GM19467 (cell line): ENCODE measurements around the gene AREL1.

Experiments used
- ATAC-seq: cut with Tn5 transposase; IDR thresholded peaks from one replicate; pipeline ENCODE4 v1.9.1; 2021; ENCODE audit warnings: mild to moderate bottlenecking, moderate library complexity; ENCODE audit not compliant: unreplicated experiment

The AREL1 gene

DNA sequence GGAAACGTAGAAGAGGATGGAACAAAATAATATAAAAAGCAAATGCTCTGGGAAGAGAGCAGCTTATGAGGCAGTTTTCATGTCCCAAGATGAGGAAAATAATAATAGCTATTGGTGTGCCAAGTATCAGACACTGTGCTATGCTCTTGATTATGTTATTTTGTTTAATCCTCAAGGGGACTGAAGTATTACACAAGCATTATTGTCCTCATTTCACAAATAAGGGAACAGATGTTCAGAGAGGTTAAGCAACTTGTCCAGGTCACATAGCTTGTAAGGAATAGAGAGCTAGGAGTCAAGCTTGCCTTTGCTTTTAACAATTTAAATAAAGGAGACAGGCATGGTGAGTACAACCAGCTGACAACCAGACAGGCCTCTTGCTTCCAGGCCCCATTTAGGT lies 73.9 kb downstream of the AREL1 start:
- no peak for ATAC-seq

DNA sequence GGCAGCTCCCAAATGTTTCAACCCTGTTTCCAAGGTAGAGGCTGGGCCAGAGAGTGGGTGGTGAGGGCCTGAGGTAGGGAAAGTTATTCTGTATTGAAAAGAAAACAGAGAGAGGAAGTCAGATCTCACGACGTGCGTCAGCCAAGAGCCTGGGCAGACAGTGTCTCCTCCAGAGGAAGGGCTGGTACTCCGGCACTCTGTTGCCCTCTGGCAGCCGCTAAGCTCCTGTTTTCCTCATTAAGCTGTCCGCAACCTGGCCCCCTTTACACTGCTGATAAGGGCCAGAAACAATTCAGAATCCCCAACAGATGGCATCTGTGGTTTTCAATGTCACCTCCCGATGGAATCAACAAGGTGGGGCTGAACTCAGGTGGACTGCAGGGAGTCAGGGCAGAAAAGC lies 74.8 kb downstream of the AREL1 start:
- ATAC-seq = no peak

DNA sequence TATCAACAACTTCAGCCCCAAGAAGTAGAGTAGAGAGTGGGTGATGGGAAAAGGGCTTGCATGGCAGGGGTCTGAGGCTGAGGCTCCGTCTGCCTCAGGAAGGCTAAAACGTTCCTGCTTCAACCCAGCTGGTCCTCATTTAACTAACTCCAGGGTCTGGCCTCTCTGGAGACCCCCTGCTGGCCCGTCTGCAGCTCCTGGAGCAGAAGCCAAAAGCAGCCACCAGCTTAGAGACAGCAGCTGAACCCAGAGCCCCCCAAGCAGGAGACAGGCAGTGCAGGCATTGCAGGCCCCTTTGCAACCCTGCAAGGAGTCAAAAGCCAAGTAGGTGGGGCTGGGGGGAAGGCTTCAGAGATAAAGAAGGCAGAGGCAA lies 75.7 kb downstream of the AREL1 start:
- ATAC-seq = no peak

DNA sequence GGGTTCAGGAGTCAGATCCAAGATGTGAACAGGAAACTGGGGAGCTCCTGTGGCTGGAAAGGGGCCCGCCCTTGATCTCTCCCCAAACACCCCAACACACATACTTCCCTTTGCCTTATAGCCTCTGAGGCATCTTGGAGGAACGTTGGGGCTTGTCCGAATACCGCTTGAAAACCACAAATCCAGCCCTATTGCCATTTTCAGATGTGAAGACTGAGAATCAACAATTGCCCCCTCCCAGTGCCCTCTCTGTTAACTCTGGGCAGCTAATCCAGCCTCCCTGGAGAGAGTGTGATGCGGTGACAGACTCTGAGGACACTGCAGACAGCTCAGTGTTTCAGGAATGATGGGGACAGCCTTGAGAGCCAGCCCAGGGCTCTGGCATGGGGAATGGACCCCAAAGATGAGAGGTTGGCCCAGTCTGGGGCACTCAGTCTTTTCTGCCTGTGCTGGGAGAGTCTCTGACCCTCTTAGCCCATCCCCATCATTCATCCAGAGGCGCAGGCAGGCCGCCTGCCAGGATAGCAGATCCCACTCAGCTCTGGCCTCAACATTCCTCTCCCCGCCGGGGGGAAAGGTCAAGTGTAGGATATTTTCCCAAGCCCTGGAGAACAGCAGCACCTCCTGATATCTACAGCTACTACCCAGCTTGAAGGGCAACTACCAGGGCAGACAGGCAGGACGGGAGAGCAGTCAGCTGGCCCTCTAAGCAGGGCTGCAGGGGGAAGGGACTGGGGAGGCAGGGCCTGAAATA lies 76.3 kb downstream of the AREL1 start:
- no peak for ATAC-seq

DNA sequence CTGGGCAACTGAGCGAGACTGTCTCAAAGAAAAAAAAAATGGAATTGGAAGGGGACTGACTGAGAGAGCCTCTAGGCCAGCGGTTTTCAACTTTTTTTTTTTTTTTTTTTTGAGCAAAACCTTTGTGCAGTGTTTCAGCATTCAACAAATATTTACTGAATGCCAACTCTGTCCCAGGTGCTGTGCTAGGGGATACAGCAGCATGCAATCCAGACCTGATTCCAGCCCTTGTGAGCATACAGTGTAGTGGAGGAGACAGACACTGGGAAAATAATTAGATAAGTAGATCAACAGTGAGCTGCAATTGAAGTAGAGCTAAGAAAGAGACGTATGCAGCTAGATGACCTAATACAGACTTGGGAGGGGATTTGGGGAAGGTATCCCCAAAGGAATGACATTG lies 77.0 kb downstream of the AREL1 start:
- ATAC-seq = no peak

DNA sequence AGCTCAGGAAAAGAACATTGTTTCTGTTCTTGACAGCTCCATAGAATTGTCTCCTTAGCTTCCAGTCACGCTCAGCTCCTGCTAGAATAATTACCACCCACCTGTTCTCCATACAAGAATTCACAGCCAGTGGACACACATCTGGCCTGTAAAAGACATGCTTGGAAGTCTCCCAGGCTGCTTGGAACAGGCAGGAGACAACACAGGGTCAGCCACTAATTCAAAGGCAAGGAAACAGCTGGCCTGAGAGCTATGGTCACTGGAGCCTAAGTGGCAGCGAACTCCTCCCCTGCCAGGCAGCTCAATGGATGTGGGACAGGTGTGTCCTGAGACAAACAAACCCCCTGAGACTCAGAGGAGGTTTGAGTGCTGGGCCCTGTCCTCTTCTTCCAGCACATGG lies 77.9 kb downstream of the AREL1 start:
- no peak for ATAC-seq

DNA sequence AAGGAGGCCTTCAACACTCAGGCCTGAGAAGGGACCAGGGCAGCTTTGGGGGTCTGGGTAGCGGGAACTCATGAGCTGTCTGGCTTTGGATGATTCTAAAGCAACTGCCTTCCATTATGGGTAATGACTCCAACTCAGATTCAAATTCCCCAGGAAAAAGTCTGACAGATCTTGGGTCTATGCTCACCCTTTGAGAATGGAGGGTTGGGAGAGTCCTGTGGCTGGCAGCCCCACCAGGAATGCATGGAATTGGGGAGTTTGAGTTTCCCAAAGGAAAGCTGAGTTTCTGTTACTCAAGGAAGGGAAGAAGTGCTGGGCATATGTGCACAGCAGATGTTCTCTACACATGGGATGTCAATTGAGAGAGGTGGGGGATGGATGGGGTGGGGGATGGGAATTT lies 78.4 kb downstream of the AREL1 start:
- no peak for ATAC-seq

DNA sequence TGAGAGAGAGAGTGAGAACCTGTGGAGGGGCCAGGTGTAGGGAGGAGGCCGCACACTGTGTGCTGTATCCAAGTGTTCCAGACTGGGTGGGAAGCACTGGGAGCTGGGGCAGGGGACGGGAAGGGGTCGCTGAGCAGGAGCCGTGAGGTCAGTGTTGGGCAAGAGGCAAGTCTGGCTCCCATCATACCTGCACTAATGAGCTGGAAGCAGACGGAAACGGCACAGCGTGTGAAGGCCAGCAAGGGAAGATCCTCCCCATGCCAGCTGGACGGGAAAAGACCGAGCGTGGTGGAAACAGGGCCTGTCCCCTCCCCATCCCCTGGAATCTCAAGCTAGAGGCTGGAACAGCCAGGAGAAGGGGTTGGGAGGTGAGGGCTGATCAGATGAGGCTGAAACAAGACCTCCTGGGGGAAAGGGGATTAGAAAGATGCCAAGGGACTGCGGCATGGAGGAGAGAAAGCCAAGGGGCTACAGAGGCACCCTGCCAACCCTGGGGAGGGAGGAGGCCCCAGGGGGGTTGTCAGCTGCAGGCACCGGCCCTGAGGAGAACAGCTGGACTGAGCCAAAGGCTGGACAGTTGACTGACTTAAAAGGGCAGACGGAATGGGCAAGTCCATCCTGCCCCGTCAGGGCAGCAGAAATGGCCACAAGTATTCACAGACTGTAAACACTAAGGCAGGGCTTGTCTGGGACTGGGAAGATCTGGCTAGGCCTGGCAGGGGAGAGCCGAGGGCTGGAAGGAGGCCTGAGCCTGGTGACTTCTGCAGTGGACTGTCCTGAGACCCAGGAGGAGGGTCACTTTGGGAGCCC lies 81.8 kb downstream of the AREL1 start:
- no peak for ATAC-seq

DNA sequence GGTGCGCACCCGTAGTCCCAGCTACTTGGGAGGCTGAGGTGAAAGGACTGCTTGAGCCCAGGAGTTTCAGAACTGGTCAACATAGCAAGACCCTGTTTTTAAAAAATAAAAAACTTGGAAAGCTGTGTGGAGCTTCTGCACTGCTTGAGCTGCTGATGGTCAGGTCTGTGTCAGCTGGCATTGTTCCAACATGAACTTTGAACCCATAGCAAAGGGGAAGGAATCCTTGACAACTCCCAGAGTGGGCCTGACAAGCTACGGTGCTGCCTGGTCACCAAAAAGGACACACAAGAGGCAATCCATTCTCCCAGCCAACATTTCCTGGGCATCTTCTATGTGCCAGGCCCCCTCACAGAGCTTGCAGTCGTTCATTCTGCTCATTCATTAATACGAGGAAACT lies 84.5 kb downstream of the AREL1 start:
- no peak for ATAC-seq

DNA sequence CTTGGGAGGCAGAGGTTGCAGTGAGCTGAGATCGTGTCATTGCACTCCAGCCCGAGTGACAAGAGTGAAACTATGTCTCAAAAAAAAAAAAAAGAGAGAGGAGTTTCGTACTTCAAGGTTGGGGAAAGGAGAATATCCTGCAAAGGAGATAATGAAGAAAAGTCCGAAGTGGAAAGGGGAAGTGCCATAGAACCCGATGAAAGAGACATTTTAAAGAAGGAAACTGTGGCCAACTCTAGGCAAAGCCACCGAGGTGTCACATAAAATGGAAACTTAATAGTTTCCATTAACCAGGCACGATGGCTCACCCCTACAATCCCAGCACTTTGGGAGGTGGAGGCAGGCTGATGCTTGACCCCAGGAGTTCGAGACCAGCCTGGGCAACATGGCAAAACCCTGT lies 85.8 kb downstream of the AREL1 start:
- no peak for ATAC-seq

DNA sequence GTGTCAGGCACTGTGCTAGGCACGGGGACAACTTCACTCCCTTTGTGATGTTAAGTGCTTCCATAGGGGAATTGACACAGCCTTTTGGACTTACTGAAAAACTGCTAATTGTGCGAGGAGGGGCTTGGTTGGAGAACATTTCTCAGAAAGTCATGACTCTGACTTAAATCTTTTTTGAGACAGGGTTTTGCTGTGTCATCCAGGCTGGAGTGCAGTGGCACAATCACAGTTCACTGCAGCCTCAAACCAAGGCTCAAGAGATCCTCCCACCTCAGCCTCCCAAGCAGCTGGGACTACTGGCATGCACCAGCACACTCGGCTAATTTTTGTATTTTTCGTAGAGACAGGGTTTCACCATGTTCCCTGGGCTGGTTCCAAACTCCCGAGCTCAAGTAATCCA lies 90.6 kb downstream of the AREL1 start:
- no peak for ATAC-seq

DNA sequence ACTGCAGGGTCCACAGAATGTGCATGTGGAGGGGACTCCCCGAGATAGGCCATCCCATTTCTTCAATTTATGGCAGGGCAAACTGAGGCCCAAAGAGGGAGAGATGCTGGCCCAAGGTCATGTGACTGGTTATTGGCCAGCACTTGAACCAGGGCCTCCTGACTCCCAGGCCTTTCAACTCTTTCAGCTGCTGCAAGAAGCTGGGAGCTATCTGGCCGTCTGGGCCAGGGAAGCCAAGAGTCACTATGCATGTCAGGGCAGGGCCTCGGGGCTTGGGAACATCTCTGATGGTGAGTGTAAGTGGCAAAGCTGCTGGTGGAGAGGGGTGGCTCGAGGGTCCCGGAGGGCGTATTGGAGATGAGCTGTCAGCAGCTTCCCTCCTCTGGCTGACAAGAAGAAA lies 91.3 kb downstream of the AREL1 start:
- no peak for ATAC-seq

DNA sequence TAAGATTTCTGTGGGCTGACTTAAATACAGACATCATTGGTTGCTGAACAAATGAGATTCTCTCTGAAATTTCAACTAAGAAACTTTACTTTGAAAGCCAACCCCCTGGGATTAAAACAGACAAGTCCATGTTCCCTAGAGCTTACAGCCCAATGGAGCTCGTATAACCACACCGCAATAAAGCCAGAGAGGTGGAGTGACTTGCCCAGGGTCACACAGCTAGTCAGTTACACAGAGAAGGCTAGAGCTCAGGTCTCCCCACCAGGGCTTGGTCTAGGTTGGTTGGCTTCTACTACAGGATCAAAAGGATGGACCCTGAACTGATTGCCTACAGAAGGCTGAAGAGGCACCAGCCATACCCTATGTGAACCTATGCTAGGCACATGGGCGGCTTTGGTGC lies 92.0 kb downstream of the AREL1 start:
- ATAC-seq = no peak

DNA sequence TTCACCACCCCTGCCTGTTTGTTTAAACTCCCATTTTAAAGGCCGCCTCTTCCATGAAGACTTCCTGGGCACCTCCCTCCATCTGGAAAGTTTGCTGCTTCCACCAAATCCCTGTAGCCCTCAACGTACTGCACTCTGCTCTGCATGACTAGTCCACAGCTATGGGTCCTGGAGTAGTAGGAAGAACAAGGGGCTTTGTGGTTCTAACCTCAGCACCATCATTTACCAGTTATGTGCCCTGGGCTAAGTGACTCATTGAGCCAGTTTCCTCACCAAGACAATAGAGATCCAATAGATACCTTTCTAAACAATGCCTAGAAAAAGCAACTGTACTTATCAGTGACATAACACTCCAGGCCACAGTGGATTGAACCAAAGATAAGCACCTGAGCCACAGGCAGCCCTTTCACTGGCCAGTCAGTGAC lies 92.4 kb downstream of the AREL1 start:
- ATAC-seq = no peak

DNA sequence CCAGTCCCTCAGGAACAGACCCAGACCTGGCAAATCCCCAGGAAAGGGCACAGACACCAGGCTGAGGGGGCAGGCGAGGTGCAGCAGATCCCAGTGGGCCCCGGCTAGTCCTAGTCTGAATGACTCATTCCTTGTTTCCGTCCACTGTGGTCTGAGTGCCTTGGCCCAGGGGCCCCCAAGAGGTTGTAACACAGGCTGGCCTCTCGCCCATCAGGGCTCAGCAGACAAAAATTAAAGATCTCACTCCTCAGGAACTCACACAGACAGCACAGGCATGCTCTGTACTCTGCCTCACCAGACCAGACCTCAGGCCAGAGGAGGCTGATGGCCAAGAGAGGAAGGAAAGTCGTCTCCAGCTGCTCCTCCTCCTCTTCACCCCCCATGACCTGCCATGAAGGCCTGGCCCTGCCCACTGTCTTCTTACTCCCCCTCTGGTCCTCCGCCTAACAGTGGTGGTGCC lies 93.2 kb downstream of the AREL1 start:
- ATAC-seq = no peak

DNA sequence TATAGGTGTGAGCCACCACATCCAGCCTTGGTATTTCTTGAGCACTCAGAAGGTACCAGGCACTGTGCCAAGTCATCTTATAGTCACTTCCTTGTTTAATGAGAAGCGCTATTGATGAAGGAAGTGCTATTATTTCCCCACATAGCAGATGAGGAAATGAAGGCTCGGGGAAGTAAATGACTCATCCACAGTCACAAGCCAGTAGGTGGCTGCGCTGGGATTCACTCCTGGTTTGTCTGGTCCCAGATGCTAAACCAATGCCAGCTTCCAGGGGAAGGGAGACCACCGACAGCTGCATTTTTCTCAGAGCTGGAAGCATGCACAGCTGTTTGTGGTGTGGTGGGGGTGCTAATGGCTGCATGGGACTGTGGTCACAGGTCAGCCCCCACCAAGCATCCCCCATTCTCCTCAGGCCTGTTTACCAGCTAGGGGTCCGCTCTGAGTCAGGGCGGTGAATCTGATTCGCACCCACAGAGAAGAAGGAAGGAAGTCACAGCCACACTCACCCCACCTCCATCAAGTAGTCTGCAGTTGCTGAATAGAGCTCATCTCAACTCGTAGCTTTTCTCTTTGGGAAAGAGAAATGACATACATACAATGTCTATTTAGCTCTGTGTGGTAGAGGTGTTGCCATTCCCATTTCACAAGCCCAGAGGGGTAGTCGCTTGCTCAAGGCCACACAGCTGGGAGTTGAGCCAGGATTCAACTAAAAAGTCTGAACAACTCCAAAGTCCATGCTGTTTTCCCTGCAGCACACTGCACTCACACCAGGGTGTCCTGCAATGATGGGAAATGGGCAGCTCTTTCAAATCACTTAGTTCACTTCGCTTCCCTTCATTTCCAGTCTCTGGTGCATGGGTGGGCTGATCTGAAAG lies 94.6 kb downstream of the AREL1 start:
- no peak for ATAC-seq

DNA sequence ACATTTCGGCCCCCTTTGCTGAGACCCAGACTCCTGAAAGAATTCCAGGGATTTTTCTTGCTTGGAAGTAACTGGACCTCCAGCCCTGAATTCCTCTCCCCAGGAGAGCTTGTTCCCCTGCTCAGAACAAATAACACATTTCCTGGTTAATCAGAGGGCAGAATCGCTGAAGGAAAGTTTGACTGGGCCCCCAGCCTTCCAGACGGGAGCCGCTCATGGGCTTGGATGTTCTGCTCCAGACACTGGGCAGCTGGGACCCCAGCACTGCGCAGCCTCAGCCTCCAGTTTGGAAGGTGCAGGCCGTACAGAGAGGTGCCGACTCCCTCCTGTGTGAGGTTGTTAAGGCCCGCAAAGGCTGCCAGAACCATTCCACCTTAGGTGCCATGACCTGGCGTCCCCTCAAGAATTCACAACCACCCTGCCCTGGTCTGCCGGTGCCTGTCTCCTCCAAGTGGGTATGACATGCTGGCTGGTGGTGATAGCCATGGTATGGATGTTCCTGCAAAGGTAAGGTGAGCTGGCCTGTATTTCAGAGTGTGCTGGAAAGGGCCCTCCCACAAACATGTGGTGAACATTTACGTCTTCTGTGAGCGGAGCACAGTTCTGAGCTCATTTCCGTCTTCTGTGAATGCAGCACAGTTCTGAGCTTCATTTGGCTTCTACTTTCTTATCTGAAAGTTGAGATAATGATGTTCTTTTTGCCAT lies 95.7 kb downstream of the AREL1 start:
- ATAC-seq = no peak

DNA sequence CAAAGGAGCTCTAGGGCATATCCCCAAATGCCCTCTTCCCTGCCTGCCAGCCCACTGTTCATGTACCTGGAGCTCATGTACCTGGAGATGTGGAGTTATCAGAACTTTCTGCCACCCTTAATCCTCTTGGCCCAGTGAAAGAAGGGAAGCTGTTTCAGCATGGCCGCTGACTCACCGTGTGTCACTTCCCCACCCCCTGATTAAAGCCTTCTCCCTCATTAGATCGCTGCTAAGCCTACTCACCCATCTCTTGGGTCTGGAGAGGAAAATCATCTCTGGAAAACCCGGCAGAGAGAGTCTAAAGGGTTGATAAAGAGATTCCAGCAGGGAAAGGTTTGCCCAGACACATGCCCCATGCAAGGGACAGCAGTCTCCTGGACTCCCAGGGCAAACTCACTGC lies 96.4 kb downstream of the AREL1 start:
- ATAC-seq = no peak

DNA sequence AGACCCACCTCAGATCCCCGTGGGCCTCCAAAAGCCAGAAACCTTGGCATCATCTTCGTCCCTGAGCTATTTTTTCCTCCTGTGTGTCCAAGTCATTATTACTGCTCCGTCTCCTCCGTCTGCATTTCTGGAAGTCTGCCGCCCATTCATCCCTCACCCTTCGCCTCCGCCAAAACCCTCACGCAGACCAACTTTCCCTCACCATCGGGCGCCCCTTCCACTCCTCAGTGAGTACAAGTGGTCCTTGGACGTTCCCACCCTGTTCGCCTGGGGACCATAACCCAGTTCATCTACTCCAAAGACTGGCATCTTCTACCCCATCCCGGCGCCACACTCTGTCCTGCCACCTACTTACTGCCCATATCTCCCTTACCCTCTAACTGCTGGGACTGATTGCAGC lies 97.1 kb downstream of the AREL1 start:
- no peak for ATAC-seq

DNA sequence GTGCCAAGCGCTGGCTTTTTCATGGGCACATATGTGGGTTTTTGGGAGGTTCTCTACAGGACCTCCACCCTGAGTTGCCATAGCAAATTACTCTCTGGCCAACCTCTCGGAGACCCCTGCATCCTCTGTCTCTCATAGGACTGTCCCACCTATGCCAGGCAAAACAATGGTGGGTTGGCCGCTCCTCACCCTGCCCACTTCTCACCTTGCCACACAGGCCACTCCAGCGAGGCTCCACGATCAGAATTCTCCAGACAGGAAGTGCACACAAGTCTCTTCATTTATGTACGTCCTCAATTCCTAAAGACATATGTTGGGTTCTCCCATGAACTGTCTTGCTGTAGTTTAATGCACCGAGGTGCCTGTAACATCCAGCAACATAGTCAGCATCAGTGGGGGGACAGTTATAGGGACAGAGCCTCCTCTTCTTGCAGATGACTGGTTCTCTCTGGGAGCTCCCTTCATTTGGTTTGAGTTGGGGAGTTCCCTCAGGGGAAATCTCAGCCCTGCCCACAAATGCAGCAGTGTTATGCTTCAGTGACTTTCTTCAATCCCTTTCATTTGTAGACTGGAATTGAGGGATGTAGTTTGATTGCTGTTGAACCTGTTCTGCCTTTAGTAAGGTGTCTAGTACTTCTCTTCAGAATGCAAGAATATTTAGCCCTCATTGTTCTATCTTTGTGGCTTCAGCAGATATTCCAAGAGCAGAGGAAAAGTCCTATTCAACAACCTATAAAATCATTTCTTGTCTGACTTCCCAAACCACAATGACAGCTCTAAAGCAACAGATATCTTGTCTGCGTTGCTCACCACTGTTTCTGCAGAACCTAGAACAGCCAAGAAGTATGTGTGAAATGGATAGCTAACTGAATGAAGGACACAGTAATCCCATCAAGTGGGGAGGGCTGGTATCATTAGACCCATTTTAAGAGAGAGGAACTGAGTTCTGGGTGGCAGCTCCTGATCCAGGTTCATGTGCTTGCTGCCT lies 98.1 kb downstream of the AREL1 start:
- ATAC-seq = no peak
